Osteocyte (in vitro differentiated cells): Measurements from ENCODE around the gene SEC14L1. TPM values are rescaled to one million over a fixed set of nuclear protein-coding genes. Genes with fewer than 3 reads are reported as not detected.

ENCODE experiments used
- DNase-seq: peaks from one replicate; pipeline ENCODE4 v3.0.0; 2021; ENCODE audit warnings: mixed read lengths; ENCODE audit not compliant: unreplicated experiment; ENCODE audit errors: extremely low spot score
- H3K27ac Mint-ChIP-seq: one replicate; pipeline ENCODE4 v1.8.0; 2021; ENCODE audit warnings: mild to moderate bottlenecking, mixed read lengths; ENCODE audit not compliant: unreplicated experiment
- H3K27me3 Mint-ChIP-seq: one replicate; pipeline ENCODE4 v1.8.0; 2021; ENCODE audit warnings: mixed read lengths; ENCODE audit not compliant: unreplicated experiment
- H3K36me3 Mint-ChIP-seq: one replicate; pipeline ENCODE4 v1.8.0; 2021; ENCODE audit warnings: mixed read lengths; ENCODE audit not compliant: unreplicated experiment
- H3K4me1 Mint-ChIP-seq: one replicate; pipeline ENCODE4 v1.8.0; 2021; ENCODE audit warnings: mixed read lengths; ENCODE audit not compliant: unreplicated experiment
- H3K4me3 Mint-ChIP-seq: one replicate; pipeline ENCODE4 v1.8.0; 2021; ENCODE audit warnings: mild to moderate bottlenecking, moderate library complexity, mixed read lengths; ENCODE audit not compliant: unreplicated experiment
- H3K9me3 Mint-ChIP-seq: one replicate; pipeline ENCODE4 v1.8.0; 2021; ENCODE audit warnings: mixed read lengths; ENCODE audit not compliant: unreplicated experiment
- CTCF ChIP-seq: fragments of 200-600 bp; sonication (generic); IDR thresholded peaks from 2 replicates; pipeline ENCODE4 v1.5.0; 2021; ENCODE audit warnings: antibody characterized with exemption, mild to moderate bottlenecking, moderate library complexity
- total RNA-seq: library from RNA; stranded (reverse); gene quantifications from 2 replicates; pipeline ENCODE4 v1.2.1, GENCODE V29; 2021

The SEC14L1 gene
- total RNA-seq, 1 donor from 2014 or later: 82.9 TPM

- Mint-ChIP-seq H3K9me3 (no peaks in the 10 kb centered on the region), H3K36me3 (peaks cover 53% of the 10 kb centered on the region), H3K4me1 (peaks cover 55% of the 10 kb centered on the region), H3K27me3 (no peaks in the 10 kb centered on the region), H3K27ac (peak overlapping the region; percentile 87), H3K4me3 (no peak overlapping the region)
- no peak for DNase-seq
- no peak for TF ChIP-seq CTCF
Measured at GRCh38 chr17:77146882-77147281, 6.1 kb downstream of the SEC14L1 start.

- Mint-ChIP-seq H3K36me3 (peaks cover 53% of the 10 kb centered on the region), H3K4me3 (no peak overlapping the region), H3K9me3 (no peaks in the 10 kb centered on the region), H3K27me3 (no peaks in the 10 kb centered on the region), H3K27ac (no peak overlapping the region), H3K4me1 (peaks cover 54% of the 10 kb centered on the region)
- DNase-seq: no peak
- no peak for TF ChIP-seq CTCF
Measured at GRCh38 chr17:77147357-77147801, 6.6 kb downstream of the SEC14L1 start.

- no peaks in the 10 kb centered on the region for H3K9me3 Mint-ChIP-seq
- H3K4me1 Mint-ChIP-seq: peaks cover 53% of the 10 kb centered on the region
- DNase-seq: no peak
- no peak overlapping the region for H3K4me3 Mint-ChIP-seq
- peaks cover 57% of the 10 kb centered on the region for H3K36me3 Mint-ChIP-seq
- no peaks in the 10 kb centered on the region for H3K27me3 Mint-ChIP-seq
- H3K27ac Mint-ChIP-seq: no peak overlapping the region
- TF ChIP-seq CTCF: no peak
Measured at GRCh38 chr17:77148077-77148939, 7.5 kb downstream of the SEC14L1 start.

GRCh38 chr17:77148940-77149510 is 8.3 kb downstream of the SEC14L1 start:
- Mint-ChIP-seq H3K4me1 (peaks cover 59% of the 10 kb centered on the region), H3K9me3 (no peaks in the 10 kb centered on the region), H3K36me3 (peaks cover 50% of the 10 kb centered on the region), H3K27ac (peak overlapping the region; percentile 46), H3K27me3 (no peaks in the 10 kb centered on the region), H3K4me3 (no peak overlapping the region)
- no peak for DNase-seq
- no peak for TF ChIP-seq CTCF

GRCh38 chr17:77150196-77150595 is 9.4 kb downstream of the SEC14L1 start:
- Mint-ChIP-seq H3K4me3 (no peak overlapping the region), H3K27ac (no peak overlapping the region)
- no peak for DNase-seq

More at GRCh38 chr17:77150196-77150595, 9.4 kb downstream of the SEC14L1 start:
- H3K4me1 Mint-ChIP-seq: peaks cover 66% of the 10 kb centered on the region
- no peak for TF ChIP-seq CTCF
- no peaks in the 10 kb centered on the region for H3K9me3 Mint-ChIP-seq
- no peaks in the 10 kb centered on the region for H3K27me3 Mint-ChIP-seq
- H3K36me3 Mint-ChIP-seq: peaks cover 46% of the 10 kb centered on the region
